Nephron (organoid): Measurements from ENCODE around the gene PODXL2.

ENCODE experiments used
- H3K27ac Mint-ChIP-seq, 3 experiments: 2 replicates each; pipeline ENCODE4 v1.8.0; 2020; ENCODE audit warnings: mixed read lengths in 3 of 3, mild to moderate bottlenecking in 2 of 3, moderate library complexity in 1 of 3
- H3K27me3 Mint-ChIP-seq: 2 replicates; pipeline ENCODE4 v1.8.0; 2021; ENCODE audit warnings: low read depth, mild to moderate bottlenecking, moderate library complexity, mixed read lengths
- H3K36me3 Mint-ChIP-seq: 2 replicates; pipeline ENCODE4 v1.8.0; 2020; ENCODE audit warnings: low read depth, mixed read lengths
- H3K4me1 Mint-ChIP-seq: 2 replicates; pipeline ENCODE4 v1.8.0; 2020; ENCODE audit warnings: mixed read lengths
- H3K4me3 Mint-ChIP-seq, 3 experiments: 2 replicates each; pipeline ENCODE4 v1.8.0; 2020; ENCODE audit warnings: mild to moderate bottlenecking in 3 of 3, mixed read lengths in 3 of 3, moderate library complexity in 2 of 3
- H3K9me3 Mint-ChIP-seq: 2 replicates; pipeline ENCODE4 v1.8.0; 2020; ENCODE audit warnings: mixed read lengths
- TF ChIP-seq, protein P1 (sequence below), 3 experiments: fragments of 200-600 bp; sonication (generic); IDR thresholded peaks; one replicate each; pipeline ENCODE4 v1.5.0; 2021; ENCODE audit warnings: antibody characterized with exemption in 3 of 3; ENCODE audit not compliant: unreplicated experiment in 3 of 3

The PODXL2 gene

DNA sequence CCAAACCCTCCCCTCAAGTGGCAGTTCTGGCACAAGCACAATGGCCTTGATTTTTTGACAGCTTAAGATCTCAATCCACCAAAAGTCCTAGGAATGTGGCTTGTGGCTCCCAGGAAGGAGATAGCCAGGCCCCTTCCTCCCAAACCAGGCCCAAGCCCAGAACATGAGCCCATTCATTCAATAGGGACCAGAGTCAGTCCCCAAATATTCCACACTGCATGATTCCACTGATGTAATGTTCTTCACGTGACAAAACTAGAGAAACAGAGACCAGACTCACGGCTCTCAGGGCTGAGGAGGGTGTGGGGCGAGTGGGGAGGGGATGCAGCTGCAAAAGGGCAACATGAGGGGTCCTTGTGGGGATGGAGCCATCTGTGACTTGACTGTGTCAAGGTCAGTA, 69.3 kb downstream of the PODXL2 start:
- Mint-ChIP-seq H3K9me3 (no peaks in the 10 kb centered on the region), H3K4me1 (peaks cover 50% of the 10 kb centered on the region), H3K4me3 (no peak overlapping the region), H3K27me3 (no peaks in the 10 kb centered on the region), H3K36me3 (peaks cover 4% of the 10 kb centered on the region), H3K27ac (peak overlapping the region; percentile 80 to 94 (median 93))
- TF ChIP-seq, protein P1, sequence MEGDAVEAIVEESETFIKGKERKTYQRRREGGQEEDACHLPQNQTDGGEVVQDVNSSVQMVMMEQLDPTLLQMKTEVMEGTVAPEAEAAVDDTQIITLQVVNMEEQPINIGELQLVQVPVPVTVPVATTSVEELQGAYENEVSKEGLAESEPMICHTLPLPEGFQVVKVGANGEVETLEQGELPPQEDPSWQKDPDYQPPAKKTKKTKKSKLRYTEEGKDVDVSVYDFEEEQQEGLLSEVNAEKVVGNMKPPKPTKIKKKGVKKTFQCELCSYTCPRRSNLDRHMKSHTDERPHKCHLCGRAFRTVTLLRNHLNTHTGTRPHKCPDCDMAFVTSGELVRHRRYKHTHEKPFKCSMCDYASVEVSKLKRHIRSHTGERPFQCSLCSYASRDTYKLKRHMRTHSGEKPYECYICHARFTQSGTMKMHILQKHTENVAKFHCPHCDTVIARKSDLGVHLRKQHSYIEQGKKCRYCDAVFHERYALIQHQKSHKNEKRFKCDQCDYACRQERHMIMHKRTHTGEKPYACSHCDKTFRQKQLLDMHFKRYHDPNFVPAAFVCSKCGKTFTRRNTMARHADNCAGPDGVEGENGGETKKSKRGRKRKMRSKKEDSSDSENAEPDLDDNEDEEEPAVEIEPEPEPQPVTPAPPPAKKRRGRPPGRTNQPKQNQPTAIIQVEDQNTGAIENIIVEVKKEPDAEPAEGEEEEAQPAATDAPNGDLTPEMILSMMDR (IDR thresholded peaks at IDR 0.05; ENCODE audit: unreplicated experiment in 3 of 3), result no peak

DNA sequence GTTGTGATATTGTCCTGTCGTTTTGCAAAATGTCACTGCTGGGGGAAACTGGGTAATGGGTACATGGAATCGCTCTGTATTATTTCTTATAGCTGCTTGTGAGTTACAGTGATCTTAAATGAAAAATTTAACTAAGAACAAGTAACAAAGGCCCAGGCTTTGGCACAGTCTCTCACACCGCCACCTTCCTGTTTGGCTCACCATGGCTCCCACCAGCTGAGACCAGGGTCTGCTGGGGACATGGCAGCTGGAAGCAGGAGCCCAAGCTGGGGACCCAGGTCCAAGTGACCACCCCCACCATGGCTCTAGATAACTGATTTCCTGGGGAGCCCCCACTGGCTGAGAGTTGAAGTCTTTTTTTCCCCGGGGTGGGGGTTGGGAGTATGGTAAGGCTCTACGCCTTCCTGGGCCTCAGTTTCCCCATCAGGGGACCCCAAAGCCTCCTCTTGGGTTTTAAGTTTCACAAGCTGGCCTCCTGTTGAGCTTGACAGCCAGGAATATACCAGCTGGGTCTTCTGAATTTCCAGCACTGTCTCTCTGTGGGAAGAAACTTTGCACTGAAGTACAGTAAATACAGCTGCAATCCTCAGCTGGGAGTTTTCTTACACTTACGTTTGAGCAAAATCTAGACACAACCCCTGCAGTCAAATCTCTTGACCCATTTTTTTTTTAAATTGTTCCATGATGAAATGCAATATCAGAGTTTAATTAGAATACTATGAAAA, 69.9 kb downstream of the PODXL2 start:
- Mint-ChIP-seq H3K27ac (peak overlapping the region; percentile 80 to 94 (median 93)), H3K4me3 (no peak overlapping the region), H3K27me3 (no peaks in the 10 kb centered on the region), H3K36me3 (peaks cover 9% of the 10 kb centered on the region), H3K4me1 (peaks cover 50% of the 10 kb centered on the region), H3K9me3 (peaks cover 5% of the 10 kb centered on the region)
- TF ChIP-seq, protein P1 (IDR thresholded peaks at IDR 0.05; ENCODE audit: unreplicated experiment in 3 of 3), result no peak

DNA sequence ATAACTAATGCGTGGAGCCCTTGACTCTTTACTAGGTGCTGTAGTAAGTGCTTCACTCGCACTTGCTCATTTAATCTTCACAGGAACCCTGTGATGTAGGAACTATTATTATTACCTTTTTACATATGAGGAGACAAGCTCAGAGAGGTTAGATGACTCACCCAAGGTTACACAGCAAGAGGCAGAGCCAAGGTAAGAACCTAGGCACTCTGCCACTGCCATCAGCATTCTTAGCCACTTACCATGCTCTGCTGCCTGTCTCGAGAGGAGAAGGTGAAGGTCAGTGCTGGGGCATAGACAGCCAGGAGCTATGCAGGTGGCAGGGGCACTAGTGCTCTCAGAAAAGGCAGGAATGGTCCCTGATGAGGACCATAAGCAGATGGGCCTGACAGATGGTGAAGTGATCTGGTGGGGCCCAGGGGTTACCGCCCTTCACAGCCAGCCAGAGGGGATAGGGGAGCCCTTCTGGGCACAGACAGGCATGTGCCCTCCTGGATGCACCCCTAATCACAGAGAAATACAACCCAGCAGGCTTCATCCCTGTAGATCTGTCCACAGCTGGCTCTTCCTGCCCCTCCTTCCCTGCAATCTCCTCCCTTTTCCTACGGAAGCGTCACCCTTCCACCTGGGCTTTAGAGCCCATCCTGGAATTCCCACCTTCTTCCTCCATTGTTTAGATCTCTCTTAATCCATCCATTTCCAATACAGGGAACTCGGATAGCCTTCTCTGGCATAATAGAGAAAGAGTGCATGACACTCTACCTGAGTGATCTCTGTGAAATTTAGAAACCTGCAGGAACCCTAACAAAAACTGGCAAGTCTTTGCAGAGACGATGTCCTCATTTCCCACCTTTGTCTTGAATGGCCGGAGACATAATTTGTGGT, 70.7 kb downstream of the PODXL2 start:
- H3K4me1 Mint-ChIP-seq, result peaks cover 50% of the 10 kb centered on the region
- no peak overlapping the region for H3K4me3 Mint-ChIP-seq
- TF ChIP-seq, protein P1 (IDR thresholded peaks at IDR 0.05; ENCODE audit: unreplicated experiment in 3 of 3), result no peak
- H3K9me3 Mint-ChIP-seq, result peaks cover 8% of the 10 kb centered on the region
- H3K27ac Mint-ChIP-seq, result peak overlapping the region; percentile 52 to 93 (median 83)
- peaks cover 14% of the 10 kb centered on the region for H3K36me3 Mint-ChIP-seq
- H3K27me3 Mint-ChIP-seq, result no peaks in the 10 kb centered on the region

DNA sequence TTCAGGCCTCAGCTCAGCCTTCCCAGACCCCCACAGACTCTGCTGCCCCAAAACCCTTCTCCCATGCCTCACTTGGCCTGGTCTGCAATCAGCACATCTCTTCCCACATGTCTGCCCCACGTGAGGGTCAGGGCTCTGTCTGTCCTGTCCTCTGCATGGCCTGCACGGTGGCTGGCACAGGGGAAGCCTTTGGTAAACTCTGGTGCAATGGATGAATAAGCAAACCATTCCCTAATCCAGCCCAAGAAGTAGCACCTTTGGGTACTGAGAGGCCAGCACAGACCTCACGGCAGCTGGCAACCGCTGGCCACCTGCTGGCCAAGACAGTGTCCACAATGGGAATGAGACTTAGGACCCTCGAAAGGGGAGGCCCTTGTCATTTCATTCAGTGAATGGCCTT, 71.4 kb downstream of the PODXL2 start:
- peaks cover 50% of the 10 kb centered on the region for H3K4me1 Mint-ChIP-seq
- H3K36me3 Mint-ChIP-seq, result peaks cover 19% of the 10 kb centered on the region
- no peaks in the 10 kb centered on the region for H3K27me3 Mint-ChIP-seq
- H3K27ac Mint-ChIP-seq, result peak overlapping the region in 2 of 3 experiments; percentile 19 to 63
- TF ChIP-seq, protein P1 (IDR thresholded peaks at IDR 0.05; ENCODE audit: unreplicated experiment in 3 of 3), result no peak
- no peak overlapping the region for H3K4me3 Mint-ChIP-seq
- H3K9me3 Mint-ChIP-seq, result peaks cover 9% of the 10 kb centered on the region

DNA sequence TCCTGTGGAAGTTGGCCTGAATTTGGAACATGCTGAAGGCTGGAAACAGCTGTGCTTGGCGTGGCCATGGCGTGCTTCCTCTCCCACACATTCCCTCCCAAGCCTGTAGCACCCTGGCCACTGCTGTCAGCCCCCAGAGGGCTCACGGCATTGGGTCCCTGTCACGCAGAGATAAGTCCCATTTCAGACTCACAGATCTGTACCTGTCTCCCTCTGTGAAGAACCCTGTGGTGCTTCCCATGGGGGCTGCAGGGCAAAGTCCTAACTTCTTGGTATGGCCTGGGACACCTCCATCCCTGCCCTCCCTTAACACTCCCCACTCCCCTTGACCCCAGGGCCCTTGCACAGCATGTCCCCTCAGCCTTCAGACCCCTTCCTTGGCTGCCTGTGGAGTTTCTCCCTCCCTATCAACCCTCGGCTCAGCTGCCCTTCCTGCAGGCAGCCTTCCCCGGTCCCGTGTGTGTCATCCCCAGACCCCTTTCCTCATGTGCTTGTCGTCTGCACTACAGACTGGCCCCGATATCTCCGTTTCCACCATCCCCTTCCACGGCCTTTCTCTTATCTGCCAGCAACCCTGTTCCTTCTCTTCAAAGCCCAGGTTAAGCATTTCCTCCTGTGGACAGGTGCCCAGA, 72.4 kb downstream of the PODXL2 start:
- H3K36me3 Mint-ChIP-seq, result peaks cover 19% of the 10 kb centered on the region
- TF ChIP-seq, protein P1 (IDR thresholded peaks at IDR 0.05; ENCODE audit: unreplicated experiment in 3 of 3), result no peak
- H3K9me3 Mint-ChIP-seq, result peaks cover 9% of the 10 kb centered on the region
- no peak overlapping the region for H3K4me3 Mint-ChIP-seq
- peaks cover 45% of the 10 kb centered on the region for H3K4me1 Mint-ChIP-seq
- peaks cover 3% of the 10 kb centered on the region for H3K27me3 Mint-ChIP-seq
- H3K27ac Mint-ChIP-seq, result peak overlapping the region in 1 of 3 experiments; percentile 35
